HepG2 (cell line): Measurements from ENCODE around the gene SEMA5B. TPM values are rescaled to one million over a fixed set of nuclear protein-coding genes. Genes with fewer than 3 reads are reported as not detected.

Experiments
- ATAC-seq: fragments of 200-7000 bp; cut with Tn5 transposase; 3 replicates; pipeline ENCODE4 v1.9.1; 2020; ENCODE audit warnings: mild to moderate bottlenecking, moderate library complexity
- BruUV-seq: library from RNA; stranded (reverse); fragments of 400-500 nt; replicated peaks from 2 replicates; lab custom pipeline; 2021; lab: Mats Ljungman, UMichigan
- CTCF ChIA-PET: fragments of 300-600 bp; formaldehyde crosslinking; extraction: SDS; loops from one replicate; lab custom pipeline; 2021; ENCODE audit warnings: low total read pairs, inconsistent platforms, low intra/inter-chr PET ratio; lab: Yijun Ruan, JAX
- POLR2A ChIA-PET: fragments of 350-600 bp; sonication (Branson Sonifier 250); formaldehyde crosslinking; loops from one replicate; lab custom pipeline; 2020; ENCODE audit warnings: antibody characterized with exemption, inconsistent platforms; lab: Yijun Ruan, JAX
- DNase-seq: peaks from one replicate; pipeline ENCODE4 v3.0.0-alpha.2; 2015; ENCODE audit warnings: low spot score
- FAIRE-seq: peaks from 3 replicates; lab custom pipeline; 2011; peaks lifted over from hg19 to GRCh38; lab: Jason Lieb, UNC
- H2AFZ ChIP-seq: one replicate; pipeline ENCODE4 v1.6.1; 2011; ENCODE audit warnings: low read length, inconsistent platforms
- H3K27ac ChIP-seq: fragments of 300-600 bp; 3 replicates; pipeline ENCODE4 v1.8.0; 2011; ENCODE audit warnings: mixed run types, mild to moderate bottlenecking, mixed read lengths, low read length, inconsistent platforms; ENCODE audit not compliant: insufficient read depth; ENCODE audit errors: extremely low read length
- H3K27me3 ChIP-seq, 2 experiments: fragments of 200-600 bp in 1 of 2; 2 replicates in 1 of 2; 3 replicates in 1 of 2; pipeline versions ENCODE4 v1.6.0 to v1.8.0; 2011; ENCODE audit warnings: low read length in 2 of 2, mild to moderate bottlenecking in 2 of 2, moderate library complexity in 2 of 2, inconsistent platforms in 1 of 2; ENCODE audit not compliant: insufficient read depth in 2 of 2, control insufficient read depth in 1 of 2
- H3K36me3 ChIP-seq, 2 experiments: fragments of 200-600 bp in 1 of 2; replicated peaks in 1 of 2; 2 replicates in 1 of 2; 3 replicates in 1 of 2; pipeline versions ENCODE4 v1.5.1 to v1.8.0; 2011; ENCODE audit warnings: low read length in 2 of 2, inconsistent platforms in 1 of 2; ENCODE audit not compliant: insufficient read depth in 2 of 2, control insufficient read depth in 1 of 2
- H3K4me1 ChIP-seq: 2 replicates; pipeline ENCODE4 v1.5.1; 2012; ENCODE audit warnings: low read length, inconsistent platforms; ENCODE audit not compliant: insufficient read depth
- H3K4me2 ChIP-seq: 2 replicates; pipeline ENCODE4 v1.6.0; 2011; ENCODE audit warnings: low read depth, low read length, inconsistent platforms
- H3K4me3 ChIP-seq, 3 experiments: fragments of 200-600 bp in 1 of 3; sonication (generic), shearing (Covaris generic) in 1 of 3; replicated peaks in 1 of 3; 2 replicates each; pipeline ENCODE4 v1.5.1; 2011 to 2016; ENCODE audit warnings: low read length in 3 of 3, inconsistent platforms in 2 of 3, low read depth in 2 of 3, mild to moderate bottlenecking in 2 of 3, control low read depth in 1 of 3, mixed read lengths in 1 of 3; ENCODE audit not compliant: insufficient read depth in 1 of 3
- H3K79me2 ChIP-seq: one replicate; pipeline ENCODE4 v1.6.1; 2011; ENCODE audit warnings: low read length, inconsistent platforms; ENCODE audit not compliant: insufficient read depth
- H3K9ac ChIP-seq: 2 replicates; pipeline ENCODE4 v1.6.0; 2011; ENCODE audit warnings: mild to moderate bottlenecking, low read depth, low read length, inconsistent platforms; ENCODE audit not compliant: insufficient read depth
- H3K9me3 ChIP-seq: 2 replicates; pipeline ENCODE4 v1.5.1; 2012; ENCODE audit warnings: mild to moderate bottlenecking, low read length
- H4K20me1 ChIP-seq: 2 replicates; pipeline ENCODE4 v1.6.0; 2011; ENCODE audit warnings: inconsistent platforms, mild to moderate bottlenecking, low read length, moderate library complexity; ENCODE audit not compliant: insufficient read depth
- BRD4 ChIP-seq: sonication (generic); formaldehyde crosslinking; IDR thresholded peaks from 2 replicates; pipeline ENCODE4 v1.4.0; 2020; ENCODE audit warnings: missing genetic modification reagents
- EP300 ChIP-seq, 3 experiments: sonication (generic) in 1 of 3; formaldehyde crosslinking in 1 of 3; IDR thresholded peaks; 2 replicates each; pipeline versions ENCODE4 v1.5.1 to v1.6.1; 2011 to 2020; ENCODE audit warnings: low read depth in 2 of 3, low read length in 2 of 3, borderline replicate concordance in 1 of 3, improper control_type of control experiment in 1 of 3, mild to moderate bottlenecking in 1 of 3, missing genetic modification reagents in 1 of 3, moderate library complexity in 1 of 3
- POLR2A ChIP-seq, 2 experiments: IDR thresholded peaks; 2 replicates each; pipeline ENCODE4 v1.6.1; 2011; ENCODE audit warnings: low read depth in 2 of 2, low read length in 2 of 2, mild to moderate bottlenecking in 1 of 2, moderate library complexity in 1 of 2; ENCODE audit not compliant: insufficient read depth in 1 of 2
- SALL2 ChIP-seq: sonication (generic); formaldehyde crosslinking; IDR thresholded peaks from 2 replicates; pipeline ENCODE4 v1.8.1; 2023; ENCODE audit warnings: mild to moderate bottlenecking, missing genetic modification reagents, inconsistent platforms
- SAP130 ChIP-seq: IDR thresholded peaks from 2 replicates; pipeline ENCODE4 v1.6.1; 2016; ENCODE audit warnings: low read depth
- ZNF251 ChIP-seq: sonication (generic); formaldehyde crosslinking; IDR thresholded peaks from 2 replicates; pipeline ENCODE4 v1.9.0; 2021; ENCODE audit warnings: mild to moderate bottlenecking, missing genetic modification reagents
- ZNF34 ChIP-seq: sonication (generic); formaldehyde crosslinking; IDR thresholded peaks from 2 replicates; pipeline ENCODE4 v1.4.0; 2020; ENCODE audit warnings: mild to moderate bottlenecking, missing genetic modification reagents, borderline replicate concordance
- ZNF350 ChIP-seq: sonication (generic); formaldehyde crosslinking; IDR thresholded peaks from 2 replicates; pipeline ENCODE4 v1.4.0; 2020; ENCODE audit warnings: mild to moderate bottlenecking, low read depth, missing genetic modification reagents, borderline replicate concordance
- WGBS: methylation state at CpG from one replicate; pipeline ENCODE4 v1.1.6; 2017; ENCODE audit warnings: low lambda C conversion rate; 5-methylcytosine and 5-hydroxymethylcytosine counted together
- in situ Hi-C: cut with HindIII; loops from 2 replicates; pipeline ENCODE4 v1.10.0; 2017; ENCODE audit warnings: low pct_unique_long_range_greater_than_20kb; ENCODE audit not compliant: extremely low pct_ligation_motif_present
- intact Hi-C: fragments of 100-400 bp; cut with micrococcal nuclease; formaldehyde crosslinking; loops from one replicate; pipeline ENCODE4 v1.10.0; 2022; ENCODE audit not compliant: unreplicated experiment
- polyA plus RNA-seq, 8 experiments: library from polyadenylated mRNA; depleted of rRNA in 3 of 8; stranded (reverse) in 7 of 8; unstranded in 1 of 8; fragments of >200 nt; fragmentation: Illumina TruSeq in 4 of 8; extraction: Trizol in 4 of 8; gene quantifications; 2 replicates each; pipeline versions ENCODE4 v1.2.1 to v1.2.3, GENCODE V29; 2011 to 2016; ENCODE audit warnings: low read depth in 4 of 8, missing spikeins in 1 of 8, mixed read lengths in 1 of 8; ENCODE audit not compliant: insufficient read depth in 1 of 8
- total RNA-seq, 5 experiments: library from RNA; depleted of rRNA; stranded (reverse); fragments of >200 nt; fragmentation: Illumina TruSeq; extraction: Trizol; gene quantifications; 2 replicates each; pipeline ENCODE4 v1.2.3, GENCODE V29; 2016; ENCODE audit warnings: low read depth in 1 of 5
- TF ChIP-seq, protein P1 (sequence below), 2 experiments: sonication (generic) in 1 of 2; formaldehyde crosslinking in 1 of 2; IDR thresholded peaks; 2 replicates each; pipeline versions ENCODE4 v1.6.1 to v1.9.0; 2014 to 2022; ENCODE audit warnings: antibody characterized with exemption in 1 of 2, borderline replicate concordance in 1 of 2, inconsistent platforms in 1 of 2, low read depth in 1 of 2, missing genetic modification reagents in 1 of 2
- TF ChIP-seq, protein P2 (sequence below): sonication (generic); formaldehyde crosslinking; IDR thresholded peaks from 2 replicates; pipeline ENCODE4 v1.4.0; 2020; ENCODE audit warnings: missing genetic modification reagents, borderline replicate concordance

Gene SEMA5B
- total and polyA plus RNA-seq, 2 of the 13 experiments (the other 11 are each of a cell fraction or from before 2014, with no cell fraction given), result not detected

DNA sequence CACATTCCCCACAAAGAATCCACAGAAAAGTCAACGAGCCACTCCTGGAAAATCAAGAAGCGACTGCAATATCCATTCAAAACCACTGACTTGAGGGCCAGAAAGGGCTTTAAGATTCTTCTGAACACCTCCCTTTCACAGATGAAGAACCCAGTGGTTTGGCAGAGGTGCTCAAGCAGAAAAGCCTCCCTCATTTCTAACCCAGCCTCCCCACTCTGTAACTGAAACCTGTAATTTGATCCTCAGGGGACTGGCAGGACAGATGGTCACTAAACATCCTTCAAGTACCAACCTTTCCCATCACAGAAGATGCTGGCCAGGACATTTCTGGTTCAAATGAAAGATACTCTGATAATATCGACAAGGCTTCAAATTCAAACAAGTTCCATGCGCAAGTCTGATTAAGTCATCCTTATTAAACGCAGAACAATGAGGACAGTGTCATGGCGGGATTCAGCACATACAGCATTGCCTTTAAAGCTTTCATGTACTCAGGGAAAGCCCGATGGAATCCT, 5.5 kb downstream of the SEMA5B start:
- 39% methylated on average over 7 of the region's 7 CpGs for WGBS
- in situ Hi-C loops, result no loop called here
- Histone ChIP-seq H3K27me3 (peaks cover 14 to 79% of the 10 kb centered on the region in 2 experiments), H3K9me3 (no peaks in the 10 kb centered on the region), H3K4me2 (no peak overlapping the region), H2AFZ (no peak overlapping the region), H3K36me3 (no peaks in the 10 kb centered on the region), H3K79me2 (no peaks in the 10 kb centered on the region), H3K27ac (no peak overlapping the region), H4K20me1 (no peaks in the 10 kb centered on the region), H3K9ac (no peak overlapping the region), H3K4me3 (no peak overlapping the region), H3K4me1 (peaks cover 7% of the 10 kb centered on the region)
- DNase-seq (no peak), ATAC-seq (no peak), FAIRE-seq (no peak)
- TF ChIP-seq EP300 (IDR thresholded peaks at IDR 0.05; ENCODE audit: low read depth in 2 of 2, low read length in 2 of 2) (no peak), EP300 (CRISPR knock-in tag; IDR thresholded peaks at IDR 0.05; ENCODE audit: borderline replicate concordance) (no peak), ZNF34 (no peak), ZNF251 (no peak), ZNF350 (CRISPR knock-in tag) (no peak), BRD4 (no peak), SAP130 (CRISPR knock-in tag) (no peak), SALL2 (CRISPR knock-in tag) (no peak), POLR2A (IDR thresholded peaks at IDR 0.05; ENCODE audit: insufficient read depth in 1 of 2, low read depth in 2 of 2, low read length in 2 of 2) (no peak)
- TF ChIP-seq, protein P1, sequence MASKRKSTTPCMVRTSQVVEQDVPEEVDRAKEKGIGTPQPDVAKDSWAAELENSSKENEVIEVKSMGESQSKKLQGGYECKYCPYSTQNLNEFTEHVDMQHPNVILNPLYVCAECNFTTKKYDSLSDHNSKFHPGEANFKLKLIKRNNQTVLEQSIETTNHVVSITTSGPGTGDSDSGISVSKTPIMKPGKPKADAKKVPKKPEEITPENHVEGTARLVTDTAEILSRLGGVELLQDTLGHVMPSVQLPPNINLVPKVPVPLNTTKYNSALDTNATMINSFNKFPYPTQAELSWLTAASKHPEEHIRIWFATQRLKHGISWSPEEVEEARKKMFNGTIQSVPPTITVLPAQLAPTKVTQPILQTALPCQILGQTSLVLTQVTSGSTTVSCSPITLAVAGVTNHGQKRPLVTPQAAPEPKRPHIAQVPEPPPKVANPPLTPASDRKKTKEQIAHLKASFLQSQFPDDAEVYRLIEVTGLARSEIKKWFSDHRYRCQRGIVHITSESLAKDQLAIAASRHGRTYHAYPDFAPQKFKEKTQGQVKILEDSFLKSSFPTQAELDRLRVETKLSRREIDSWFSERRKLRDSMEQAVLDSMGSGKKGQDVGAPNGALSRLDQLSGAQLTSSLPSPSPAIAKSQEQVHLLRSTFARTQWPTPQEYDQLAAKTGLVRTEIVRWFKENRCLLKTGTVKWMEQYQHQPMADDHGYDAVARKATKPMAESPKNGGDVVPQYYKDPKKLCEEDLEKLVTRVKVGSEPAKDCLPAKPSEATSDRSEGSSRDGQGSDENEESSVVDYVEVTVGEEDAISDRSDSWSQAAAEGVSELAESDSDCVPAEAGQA (IDR thresholded peaks at IDR 0.05; ENCODE audit: low read depth), result no peak
- TF ChIP-seq, protein P1 (CRISPR knock-in tag; IDR thresholded peaks at IDR 0.05; ENCODE audit: borderline replicate concordance), result no peak
- TF ChIP-seq, protein P2, sequence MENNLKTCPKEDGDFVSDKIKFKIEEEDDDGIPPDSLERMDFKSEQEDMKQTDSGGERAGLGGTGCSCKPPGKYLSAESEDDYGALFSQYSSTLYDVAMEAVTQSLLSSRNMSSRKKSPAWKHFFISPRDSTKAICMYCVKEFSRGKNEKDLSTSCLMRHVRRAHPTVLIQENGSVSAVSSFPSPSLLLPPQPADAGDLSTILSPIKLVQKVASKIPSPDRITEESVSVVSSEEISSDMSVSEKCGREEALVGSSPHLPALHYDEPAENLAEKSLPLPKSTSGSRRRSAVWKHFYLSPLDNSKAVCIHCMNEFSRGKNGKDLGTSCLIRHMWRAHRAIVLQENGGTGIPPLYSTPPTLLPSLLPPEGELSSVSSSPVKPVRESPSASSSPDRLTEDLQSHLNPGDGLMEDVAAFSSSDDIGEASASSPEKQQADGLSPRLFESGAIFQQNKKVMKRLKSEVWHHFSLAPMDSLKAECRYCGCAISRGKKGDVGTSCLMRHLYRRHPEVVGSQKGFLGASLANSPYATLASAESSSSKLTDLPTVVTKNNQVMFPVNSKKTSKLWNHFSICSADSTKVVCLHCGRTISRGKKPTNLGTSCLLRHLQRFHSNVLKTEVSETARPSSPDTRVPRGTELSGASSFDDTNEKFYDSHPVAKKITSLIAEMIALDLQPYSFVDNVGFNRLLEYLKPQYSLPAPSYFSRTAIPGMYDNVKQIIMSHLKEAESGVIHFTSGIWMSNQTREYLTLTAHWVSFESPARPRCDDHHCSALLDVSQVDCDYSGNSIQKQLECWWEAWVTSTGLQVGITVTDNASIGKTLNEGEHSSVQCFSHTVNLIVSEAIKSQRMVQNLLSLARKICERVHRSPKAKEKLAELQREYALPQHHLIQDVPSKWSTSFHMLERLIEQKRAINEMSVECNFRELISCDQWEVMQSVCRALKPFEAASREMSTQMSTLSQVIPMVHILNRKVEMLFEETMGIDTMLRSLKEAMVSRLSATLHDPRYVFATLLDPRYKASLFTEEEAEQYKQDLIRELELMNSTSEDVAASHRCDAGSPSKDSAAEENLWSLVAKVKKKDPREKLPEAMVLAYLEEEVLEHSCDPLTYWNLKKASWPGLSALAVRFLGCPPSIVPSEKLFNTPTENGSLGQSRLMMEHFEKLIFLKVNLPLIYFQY (CRISPR knock-in tag), result no peak
- ChIA-PET POLR2A (no interaction called here), CTCF (no interaction called here)
- no TSS peak for BruUV-seq
- intact Hi-C loops, result no loop called here
